ENCODE data around the gene RAB1B. TPM values are rescaled to one million over a fixed set of nuclear protein-coding genes. Genes with fewer than 3 reads are reported as not detected.
"Not testable (repeated sequence)": the region's sequence is repeated elsewhere in the genome, so short reads cannot be mapped to it uniquely, and the experiment has no call there.

Gene RAB1B
- polyA plus RNA-seq, 1 donor, result 108 TPM

DNA sequence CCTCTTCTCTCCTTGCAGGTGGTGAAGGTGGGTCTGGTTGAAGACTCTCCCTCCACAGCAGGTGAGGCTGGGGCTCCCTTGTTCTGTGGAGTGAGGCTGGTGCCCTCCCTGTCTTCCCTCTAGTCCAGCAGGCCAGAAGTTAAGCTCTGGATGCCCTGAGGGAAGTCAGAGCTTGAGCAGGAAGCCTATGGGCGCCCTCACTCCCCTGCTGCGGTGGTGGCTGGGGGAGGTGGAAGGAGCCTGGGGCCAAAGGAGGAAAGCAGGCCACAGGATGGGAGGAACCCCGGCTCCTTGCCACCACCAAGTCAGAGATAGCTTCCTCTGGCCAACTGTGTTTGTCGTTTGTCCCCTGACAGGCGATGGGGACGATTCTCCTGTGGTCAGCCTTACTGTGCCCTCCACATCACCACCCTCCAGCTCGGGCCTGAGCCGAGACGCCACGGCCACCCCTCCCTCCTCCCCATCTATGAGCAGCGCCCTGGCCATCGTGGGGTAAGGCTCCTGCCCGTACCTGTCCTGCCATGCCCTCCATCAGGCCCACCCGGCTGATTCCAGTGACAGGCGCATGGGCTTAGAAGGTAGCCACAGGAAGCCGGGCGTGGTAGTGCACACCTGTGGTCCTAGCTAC is 29.5 kb upstream of the RAB1B start:
- DNase-seq, result no peak

DNA sequence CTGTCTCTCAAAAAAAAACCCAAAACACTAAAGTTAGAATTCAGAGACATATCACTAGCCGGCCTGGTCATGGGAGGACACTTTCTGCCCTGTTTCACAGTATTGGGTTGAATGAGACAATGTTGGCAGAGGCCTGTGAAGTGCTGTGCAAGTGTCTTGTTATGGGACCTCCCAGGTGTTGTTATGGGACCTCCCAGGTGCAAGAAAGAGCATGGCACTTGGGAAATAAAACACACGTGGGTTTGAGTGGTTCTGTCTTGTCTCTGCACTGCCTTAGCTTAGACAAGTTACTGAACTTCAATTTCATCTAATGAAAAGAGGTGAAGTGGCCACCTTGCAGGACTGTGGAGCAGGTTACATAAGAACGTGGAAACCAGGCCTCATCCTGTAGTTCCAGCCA is 28.9 kb upstream of the RAB1B start:
- no peak for DNase-seq

DNA sequence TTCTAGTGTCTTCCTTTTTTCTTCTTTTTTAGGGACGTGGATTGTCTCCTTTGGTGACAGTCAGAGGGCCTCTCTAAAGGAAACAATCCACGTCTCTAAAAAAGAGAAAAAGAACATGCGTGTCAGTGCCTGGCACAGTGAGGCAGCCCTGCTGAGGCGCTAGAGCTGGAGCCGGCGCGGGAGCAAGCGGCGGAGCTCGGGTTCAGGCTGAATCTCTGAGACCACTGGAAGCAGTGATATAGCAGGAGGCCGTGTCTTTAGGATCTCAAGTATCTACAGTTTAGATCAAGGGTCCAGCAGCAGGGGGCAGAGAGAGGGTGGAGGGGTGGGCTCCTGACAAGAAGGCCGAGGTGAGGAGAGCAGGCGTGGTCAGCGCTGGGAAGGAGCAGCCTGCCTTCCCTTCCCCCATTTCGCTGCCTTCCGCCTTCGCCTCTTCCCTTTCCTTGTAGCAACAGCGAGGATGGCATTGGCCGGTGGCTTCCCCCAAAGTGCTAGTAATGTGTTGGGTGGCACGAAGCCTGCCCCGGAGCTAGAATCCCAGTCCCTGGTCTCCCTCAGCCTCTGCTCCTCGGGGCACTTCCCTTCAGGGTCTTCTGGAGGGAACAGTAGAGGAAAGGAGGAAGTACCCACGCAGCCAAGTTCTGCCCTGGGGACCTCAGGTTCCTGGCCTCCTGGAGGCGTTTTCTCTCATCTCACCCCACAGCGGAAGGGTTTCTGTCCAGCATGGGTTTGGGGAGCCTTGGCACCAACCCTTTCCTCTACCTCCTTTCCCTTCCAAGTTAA is 28.2 kb upstream of the RAB1B start:
- no peak for DNase-seq

DNA sequence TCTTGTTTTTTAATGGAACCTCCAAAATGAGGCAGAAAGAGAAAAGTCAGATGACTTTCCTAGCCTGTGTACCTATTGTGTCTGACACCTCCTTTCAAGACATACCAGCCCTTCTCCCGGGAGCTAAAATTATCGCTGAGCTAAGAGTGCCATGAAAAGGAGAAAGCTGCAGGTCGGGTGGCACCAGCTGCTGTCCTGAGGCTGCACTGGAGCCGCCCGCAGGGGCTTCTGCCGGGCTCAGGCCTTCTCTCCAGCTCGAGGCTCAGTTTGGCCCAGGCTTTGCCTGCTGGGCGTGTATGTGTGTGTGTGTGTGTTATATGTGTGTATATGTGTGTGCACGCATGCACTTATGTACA is 27.7 kb upstream of the RAB1B start:
- no peak for DNase-seq

GRCh38 chr11:66242095-66242765 is 26.2 kb upstream of the RAB1B start:
- no peak for DNase-seq

GRCh38 chr11:66243782-66244535 is 24.5 kb upstream of the RAB1B start:
- no peak for DNase-seq

- no peak for DNase-seq
Measured at GRCh38 chr11:66247295-66247694, 21.1 kb upstream of the RAB1B start.

DNA sequence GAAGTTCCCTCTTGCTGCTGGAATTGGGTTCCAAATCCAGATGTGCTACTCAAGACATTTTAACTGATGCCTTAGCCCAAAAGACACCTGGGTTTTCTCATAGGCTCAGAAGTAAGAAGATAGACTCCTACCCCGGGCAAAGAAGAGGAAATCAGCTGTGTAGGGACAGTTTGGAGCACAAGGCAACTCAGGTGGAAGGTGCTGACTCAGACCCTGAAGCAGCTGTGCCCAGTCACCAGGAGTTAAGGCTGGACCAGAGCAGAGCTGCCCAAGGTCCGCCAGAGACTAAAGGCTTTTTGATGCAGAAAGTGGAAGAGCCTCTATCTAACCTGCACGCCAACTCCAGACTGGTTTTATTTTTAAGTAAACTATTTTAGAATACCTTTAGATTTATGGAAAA is 20.6 kb upstream of the RAB1B start:
- DNase-seq, result no peak

GRCh38 chr11:66248903-66249302 is 19.5 kb upstream of the RAB1B start:
- DNase-seq, result no peak

DNA sequence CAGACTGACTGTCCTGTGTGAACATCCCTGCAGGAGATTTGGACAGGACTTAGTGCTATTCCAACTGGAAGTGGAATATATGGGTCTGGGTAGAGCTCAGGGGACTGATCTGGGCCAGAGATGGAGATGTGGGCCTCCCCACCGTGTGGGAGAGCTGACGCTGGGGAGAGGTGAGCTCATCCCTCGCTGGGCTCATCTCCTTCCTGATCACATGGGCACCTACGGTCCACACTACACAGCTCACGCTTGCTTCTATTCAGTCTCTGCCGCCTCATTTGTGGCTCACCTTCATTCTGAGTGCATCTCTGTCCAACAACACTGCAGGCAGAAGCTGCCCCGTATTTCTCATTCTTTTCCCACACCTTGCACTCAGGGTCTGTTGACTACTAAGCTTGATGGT is 16.6 kb upstream of the RAB1B start:
- DNase-seq, result no peak

- DNase-seq, result not testable (repeated sequence)
Measured at GRCh38 chr11:66253081-66253480, 15.4 kb upstream of the RAB1B start.

- no peak for DNase-seq
Measured at GRCh38 chr11:66258473-66258893, 10.0 kb upstream of the RAB1B start.

DNA sequence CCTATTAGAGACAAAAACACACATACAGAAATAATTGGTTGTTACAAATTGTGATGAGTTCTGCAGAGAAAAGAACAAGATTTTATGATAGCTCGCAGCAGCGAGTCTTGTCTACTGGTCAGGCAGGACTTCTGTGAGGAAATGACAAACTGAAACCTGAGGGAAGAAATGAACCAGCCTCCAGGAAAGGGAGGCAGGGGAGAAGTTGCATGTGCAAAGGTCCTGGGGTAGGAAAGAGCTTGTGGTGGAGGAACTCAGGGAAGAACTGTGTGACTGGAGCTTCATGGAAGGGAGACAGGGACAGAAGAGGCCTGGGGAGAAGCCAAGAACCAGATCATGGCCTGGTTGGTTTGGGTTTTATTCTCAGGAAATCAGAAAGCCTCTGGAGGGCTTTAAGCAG is 9.2 kb upstream of the RAB1B start:
- DNase-seq, result no peak

GRCh38 chr11:66259956-66260355 is 8.5 kb upstream of the RAB1B start:
- no peak for DNase-seq

DNA sequence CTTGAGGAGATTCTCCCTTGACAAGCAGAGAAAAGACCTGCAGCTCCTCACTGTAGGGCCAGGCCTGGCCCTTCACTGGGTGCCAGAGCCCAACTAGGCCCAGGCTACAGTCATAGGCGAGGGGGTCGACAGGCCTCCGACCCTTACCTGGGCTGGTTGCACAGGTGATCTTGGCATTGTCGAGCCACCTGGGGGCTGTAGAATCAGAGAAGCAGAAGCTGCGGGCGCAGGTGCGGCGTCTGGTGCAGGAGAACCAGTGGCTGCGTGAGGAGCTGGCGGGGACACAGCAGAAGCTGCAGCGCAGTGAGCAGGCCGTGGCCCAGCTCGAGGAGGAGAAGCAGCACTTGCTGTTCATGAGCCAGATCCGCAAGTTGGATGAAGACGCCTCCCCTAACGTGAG is 6.9 kb upstream of the RAB1B start:
- no peak for DNase-seq

DNA sequence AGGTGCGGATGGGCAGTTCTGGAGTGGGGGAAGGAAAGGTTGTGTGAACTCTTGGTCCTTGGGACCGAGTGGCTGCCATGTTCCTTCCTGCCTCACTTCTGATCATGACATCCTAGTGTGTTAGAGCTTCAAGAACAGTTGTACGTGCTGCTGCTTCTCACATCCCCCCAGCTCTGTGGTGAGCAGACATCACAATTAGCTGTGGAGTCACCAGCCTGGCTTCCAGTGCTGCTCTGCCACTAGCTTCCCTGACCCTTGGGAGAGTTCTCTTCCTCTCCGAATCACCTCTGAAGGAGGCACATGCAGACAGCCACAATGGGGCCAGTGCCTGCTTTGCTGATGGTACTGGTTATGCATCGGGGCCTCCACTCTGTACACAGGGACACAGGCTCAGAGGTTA is 6.2 kb upstream of the RAB1B start:
- DNase-seq, result no peak

DNA sequence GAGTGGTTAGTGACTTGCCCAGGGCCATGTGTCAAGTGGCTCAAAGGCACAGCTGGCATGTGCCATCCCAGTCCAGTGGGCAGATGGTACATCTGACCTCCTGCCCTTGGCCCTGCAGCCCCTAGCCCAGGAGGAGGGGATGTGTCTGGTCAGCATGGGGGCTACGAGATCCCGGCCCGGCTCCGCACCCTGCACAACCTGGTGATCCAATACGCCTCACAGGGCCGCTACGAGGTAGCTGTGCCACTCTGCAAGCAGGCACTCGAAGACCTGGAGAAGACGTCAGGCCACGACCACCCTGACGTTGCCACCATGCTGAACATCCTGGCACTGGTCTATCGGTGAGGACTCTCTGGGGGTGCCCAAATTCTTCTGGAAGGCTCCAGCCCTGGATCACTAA is 5.7 kb upstream of the RAB1B start:
- DNase-seq, result no peak

DNA sequence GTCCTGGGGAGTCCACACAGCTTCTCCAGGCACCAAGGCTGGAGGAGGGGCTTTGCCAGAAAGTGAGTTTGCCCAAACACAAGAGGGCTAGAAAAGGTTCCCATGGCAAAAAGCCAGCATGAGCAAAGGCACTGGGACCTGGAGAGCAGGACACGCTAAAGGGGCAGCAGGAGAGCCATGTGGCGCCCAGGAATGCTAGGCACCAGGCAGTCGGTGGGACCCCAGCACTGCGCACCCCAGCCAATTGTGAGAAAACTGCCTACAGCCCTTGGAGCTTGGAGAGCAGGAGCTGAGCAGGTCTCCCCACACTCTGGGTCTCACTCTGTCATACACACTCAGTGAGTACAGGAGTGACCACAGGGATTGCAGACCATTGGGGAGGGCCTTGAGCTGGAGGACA is 5.2 kb upstream of the RAB1B start:
- DNase-seq, result no peak

- DNase-seq, result no peak
Measured at GRCh38 chr11:66263785-66264184, 4.7 kb upstream of the RAB1B start.

DNA sequence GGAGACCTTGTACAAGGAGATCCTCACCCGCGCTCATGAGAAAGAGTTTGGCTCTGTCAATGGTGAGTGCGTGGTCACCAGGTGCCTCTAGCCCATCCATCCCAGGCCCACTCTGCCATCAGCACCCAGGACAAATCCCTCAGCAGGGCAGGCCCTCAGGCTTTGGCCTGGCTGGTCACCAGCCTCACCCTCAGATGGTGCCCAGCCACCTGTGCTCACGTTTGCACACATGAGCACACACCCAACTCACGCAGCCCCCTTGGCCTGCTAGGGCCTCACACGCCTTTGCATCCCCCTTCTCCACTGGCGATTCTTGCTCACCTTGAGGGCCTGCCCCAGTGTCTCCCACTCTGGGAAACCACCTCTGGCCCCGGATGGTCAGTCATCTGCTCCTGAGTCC is 4.1 kb upstream of the RAB1B start:
- DNase-seq, result no peak

GRCh38 chr11:66264914-66265313 is 3.5 kb upstream of the RAB1B start:
- no peak for DNase-seq

DNA sequence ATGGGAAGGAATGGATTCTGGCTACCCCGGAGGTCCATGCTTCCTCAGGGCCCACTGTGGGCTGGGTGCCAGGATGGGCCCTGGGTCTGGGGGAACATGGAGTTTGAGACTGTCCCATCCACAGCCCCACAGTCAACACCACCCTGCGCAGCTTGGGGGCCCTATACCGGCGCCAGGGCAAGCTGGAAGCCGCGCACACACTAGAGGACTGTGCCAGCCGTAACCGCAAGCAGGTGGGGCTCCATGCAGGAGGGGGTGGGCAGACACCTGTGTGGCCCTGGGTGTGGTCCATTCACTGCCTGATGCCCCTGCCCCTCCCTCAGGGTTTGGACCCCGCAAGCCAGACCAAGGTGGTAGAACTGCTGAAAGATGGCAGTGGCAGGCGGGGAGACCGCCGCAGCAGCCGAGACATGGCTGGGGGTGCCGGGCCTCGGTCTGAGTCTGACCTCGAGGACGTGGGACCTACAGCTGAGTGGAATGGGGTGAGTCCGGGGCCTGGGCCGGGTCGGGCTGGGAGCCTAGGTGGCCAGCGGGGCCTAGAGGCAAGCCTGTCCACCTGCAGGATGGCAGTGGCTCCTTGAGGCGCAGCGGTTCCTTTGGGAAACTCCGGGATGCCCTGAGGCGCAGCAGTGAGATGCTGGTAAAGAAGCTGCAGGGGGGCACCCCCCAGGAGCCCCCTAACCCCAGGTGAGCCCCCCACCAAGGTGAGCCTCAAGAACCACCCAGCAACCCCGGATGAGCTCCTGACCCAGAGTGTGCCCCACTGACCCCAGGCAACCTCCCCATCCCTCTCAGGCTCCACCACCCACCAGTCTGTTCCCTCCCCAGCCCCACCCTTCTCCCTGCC is 2.7 kb upstream of the RAB1B start:
- no peak for DNase-seq

All from left kidney (tissue), 2 donors.